ENCODE results near the gene SFTA2. TPM values are rescaled to one million over a fixed set of nuclear protein-coding genes. Genes with fewer than 3 reads are reported as not detected.

The SFTA2 gene
- total and polyA plus RNA-seq, 4 donors, result 65.4 to 2,392 (median 573) TPM

- peaks cover 3 to 76% (median 39%) of the 10 kb centered on the region in 5 donors for H3K4me1 ChIP-seq (ENCODE audit: control insufficient read depth in 5 of 5, insufficient read depth in 5 of 5, low read length in 5 of 5)
- DNase-seq (peak; percentile 50 to 69 (median 63)), ATAC-seq (ENCODE audit: insufficient read depth, low FRiP score) (peak; percentile 20)
- H3K27me3 ChIP-seq (ENCODE audit: control insufficient read depth in 3 of 3, insufficient read depth in 3 of 3, low read length in 2 of 3), result no peaks in the 10 kb centered on the region
- peaks cover 0 to 17% (median 7%) of the 10 kb centered on the region in 4 donors for H3K36me3 ChIP-seq (ENCODE audit: control insufficient read depth in 4 of 4, insufficient read depth in 4 of 4, low read length in 4 of 4)
- no peaks in the 10 kb centered on the region for H3K9me3 ChIP-seq (ENCODE audit: control insufficient read depth in 4 of 4, insufficient read depth in 3 of 4, low read length in 3 of 4)
- 47 to 65% methylated on average over 7 of the region's 7 CpGs for WGBS, 2 donors
- TF ChIP-seq CTCF (IDR thresholded peaks at IDR 0.05; ENCODE audit: control extremely low read depth, extremely low read depth), result no peak
- H3K4me3 ChIP-seq, result no peak overlapping the region
- peak overlapping the region; percentile 55 to 76 for H3K9ac ChIP-seq (ENCODE audit: insufficient read depth in 1 of 2, low read length in 2 of 2)
- peak overlapping the region in 1 of 2 donors; percentile 71 for H3K27ac ChIP-seq (ENCODE audit: low read depth in 1 of 2, low read length in 1 of 2)
Measured at GRCh38 chr6:30885481-30885998, 46.4 kb downstream of the SFTA2 start.

GRCh38 chr6:30884521-30885480 lies 47.2 kb downstream of the SFTA2 start:
- H3K9me3 ChIP-seq (ENCODE audit: control insufficient read depth in 4 of 4, insufficient read depth in 3 of 4, low read length in 3 of 4), result no peaks in the 10 kb centered on the region
- H3K27ac ChIP-seq (ENCODE audit: low read depth in 1 of 2, low read length in 1 of 2), result peak overlapping the region in 1 of 2 donors; percentile 71
- 9 to 15% methylated on average over 38 to 59 of the region's 59 CpGs for WGBS, 2 donors
- TF ChIP-seq CTCF (IDR thresholded peaks at IDR 0.05; ENCODE audit: control extremely low read depth, extremely low read depth), result no peak
- H3K9ac ChIP-seq (ENCODE audit: insufficient read depth in 1 of 2, low read length in 2 of 2), result peak overlapping the region; percentile 63 to 76
- peaks cover 3 to 82% (median 39%) of the 10 kb centered on the region in 5 donors for H3K4me1 ChIP-seq (ENCODE audit: control insufficient read depth in 5 of 5, insufficient read depth in 5 of 5, low read length in 5 of 5)
- peaks cover 0 to 10% (median 4%) of the 10 kb centered on the region in 4 donors for H3K36me3 ChIP-seq (ENCODE audit: control insufficient read depth in 4 of 4, insufficient read depth in 4 of 4, low read length in 4 of 4)
- DNase-seq (peak; percentile 63 to 69 (median 66)), ATAC-seq (ENCODE audit: insufficient read depth, low FRiP score) (peak; percentile 14)
- no peaks in the 10 kb centered on the region for H3K27me3 ChIP-seq (ENCODE audit: control insufficient read depth in 3 of 3, insufficient read depth in 3 of 3, low read length in 2 of 3)
- H3K4me3 ChIP-seq, result peak overlapping the region; percentile 20

GRCh38 chr6:30883685-30884520 lies 48.1 kb downstream of the SFTA2 start, which contains the start of gene DDR1:
Gene DDR1, plus strand, starts transcription at chr6:30884519. Its CDS starts 4,211 bp downstream, at chr6:30888730.
- 11 to 25% methylated on average over 13 to 62 of the region's 62 CpGs for WGBS, 2 donors
- Histone ChIP-seq H3K4me1 (ENCODE audit: control insufficient read depth in 5 of 5, insufficient read depth in 5 of 5, low read length in 5 of 5) (peaks cover 3 to 79% (median 39%) of the 10 kb centered on the region in 5 donors), H3K27me3 (ENCODE audit: control insufficient read depth in 3 of 3, insufficient read depth in 3 of 3, low read length in 2 of 3) (no peaks in the 10 kb centered on the region), H3K9me3 (ENCODE audit: control insufficient read depth in 4 of 4, insufficient read depth in 3 of 4, low read length in 3 of 4) (no peaks in the 10 kb centered on the region), H3K27ac (ENCODE audit: low read depth in 1 of 2, low read length in 1 of 2) (peak within 1 kb of the TSS in 1 of 2 donors; percentile 88), H3K4me3 (peak within 1 kb of the TSS; percentile 20), H3K9ac (ENCODE audit: insufficient read depth in 1 of 2, low read length in 2 of 2) (peak within 1 kb of the TSS; percentile 63 to 76), H3K36me3 (ENCODE audit: control insufficient read depth in 4 of 4, insufficient read depth in 4 of 4, low read length in 4 of 4) (peaks cover 0 to 1% (median 0%) of the 10 kb centered on the region in 4 donors)
- no peak for TF ChIP-seq CTCF (IDR thresholded peaks at IDR 0.05; ENCODE audit: control extremely low read depth, extremely low read depth)
- ATAC-seq (ENCODE audit: insufficient read depth, low FRiP score) (peak; percentile 64), DNase-seq (peak; percentile 86 to 94 (median 88))

Data from lung (tissue), 12 donors.